GM18907 (cell line): ENCODE measurements around the gene CACNA2D3.

Source experiments
- ATAC-seq: cut with Tn5 transposase; IDR thresholded peaks from one replicate; pipeline ENCODE4 v1.9.1; 2021; ENCODE audit warnings: mild to moderate bottlenecking, moderate library complexity; ENCODE audit not compliant: unreplicated experiment

CACNA2D3 gene

GRCh38 chr3:54264050-54264449, 141.7 kb downstream of the CACNA2D3 start:
- no peak for ATAC-seq

DNA sequence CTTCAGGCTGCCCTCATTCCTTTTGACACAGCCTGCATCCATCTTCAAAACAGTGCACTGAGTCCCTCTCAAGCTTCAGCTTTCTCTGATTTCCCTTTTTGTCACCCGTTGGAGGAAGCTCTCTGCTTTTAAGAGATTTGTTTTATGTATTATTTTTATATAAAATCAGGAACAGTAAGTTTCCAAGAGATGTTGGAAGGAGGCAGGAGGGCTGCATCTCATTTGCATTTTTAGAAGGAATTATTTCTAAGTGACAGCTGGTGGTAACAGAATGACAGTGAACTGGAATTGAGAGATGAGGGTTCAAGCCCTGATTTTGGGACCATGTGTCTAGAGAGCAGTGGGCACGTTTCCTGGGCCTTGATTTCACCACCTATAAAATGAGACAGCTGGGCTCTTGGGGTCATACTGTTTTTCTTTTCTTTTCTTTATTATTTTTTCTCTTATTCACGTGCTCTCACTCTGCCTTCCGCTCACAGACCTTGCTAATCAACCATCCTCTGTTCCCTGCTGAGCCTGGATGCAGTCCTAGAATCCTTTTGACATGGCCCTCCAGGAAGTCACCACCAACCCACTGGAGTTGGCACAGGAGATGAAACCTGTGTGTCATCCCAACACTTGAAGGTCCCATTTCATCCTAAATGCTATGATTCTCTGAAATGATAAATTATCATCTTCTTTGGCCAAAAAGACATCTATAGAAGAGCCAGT, 148.6 kb downstream of the CACNA2D3 start:
- ATAC-seq: no peak

- ATAC-seq: no peak
These were observed 151.4 kb downstream of the CACNA2D3 start for GRCh38 chr3:54273791-54274190.

GRCh38 chr3:54274607-54275006, 152.3 kb downstream of the CACNA2D3 start:
- ATAC-seq: no peak

DNA sequence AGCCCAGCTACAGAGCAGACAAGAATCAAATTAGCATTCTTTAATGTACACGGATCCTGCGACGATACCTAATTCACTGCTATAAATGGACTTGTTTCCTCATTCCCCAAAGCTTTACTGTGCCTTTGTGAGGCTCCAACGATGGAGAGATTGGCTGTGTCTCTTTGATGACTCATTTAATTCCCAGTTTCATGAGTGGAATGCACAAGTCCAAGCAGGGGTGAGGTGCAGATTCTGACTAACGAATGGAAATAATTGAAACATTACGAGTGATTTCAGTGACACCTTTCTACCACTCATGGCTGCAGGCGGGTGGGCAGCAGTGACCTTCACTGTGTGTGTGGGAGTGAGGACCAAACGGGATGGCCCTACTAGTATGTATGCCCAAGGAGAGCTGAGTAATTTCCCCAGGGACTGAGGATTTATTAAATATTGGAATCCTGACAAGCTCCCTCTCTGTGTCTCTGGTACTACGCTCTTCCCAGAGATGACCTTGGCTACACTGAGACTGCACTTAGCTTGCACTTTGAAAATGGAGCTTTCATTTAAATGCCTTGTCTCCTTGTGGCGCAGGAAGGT, 156.7 kb downstream of the CACNA2D3 start:
- ATAC-seq: no peak

DNA sequence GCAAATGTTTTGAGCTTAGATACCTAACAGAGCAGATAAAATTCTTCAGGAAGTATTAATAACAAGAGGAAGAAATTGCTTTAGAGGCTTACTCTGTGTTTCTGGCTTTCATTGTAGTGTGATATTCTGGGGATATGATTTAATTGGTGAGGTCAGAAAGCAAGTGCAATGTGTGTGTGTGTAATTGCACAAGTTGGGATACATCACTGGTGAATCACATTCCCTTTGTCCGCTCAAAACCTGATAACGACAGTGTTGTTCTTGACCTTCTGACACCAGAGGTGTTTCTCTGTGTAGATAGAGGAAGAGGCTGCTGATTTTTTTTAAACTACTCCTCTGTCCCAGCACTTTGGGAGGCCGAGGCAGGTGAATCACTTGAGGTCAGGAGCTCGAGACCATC, 161.1 kb downstream of the CACNA2D3 start:
- no peak for ATAC-seq

GRCh38 chr3:54294214-54294613, 171.9 kb downstream of the CACNA2D3 start:
- no peak for ATAC-seq

GRCh38 chr3:54296531-54296930, 174.2 kb downstream of the CACNA2D3 start:
- ATAC-seq: no peak

- ATAC-seq: no peak
These were observed 177.0 kb downstream of the CACNA2D3 start for GRCh38 chr3:54299169-54299935.

DNA sequence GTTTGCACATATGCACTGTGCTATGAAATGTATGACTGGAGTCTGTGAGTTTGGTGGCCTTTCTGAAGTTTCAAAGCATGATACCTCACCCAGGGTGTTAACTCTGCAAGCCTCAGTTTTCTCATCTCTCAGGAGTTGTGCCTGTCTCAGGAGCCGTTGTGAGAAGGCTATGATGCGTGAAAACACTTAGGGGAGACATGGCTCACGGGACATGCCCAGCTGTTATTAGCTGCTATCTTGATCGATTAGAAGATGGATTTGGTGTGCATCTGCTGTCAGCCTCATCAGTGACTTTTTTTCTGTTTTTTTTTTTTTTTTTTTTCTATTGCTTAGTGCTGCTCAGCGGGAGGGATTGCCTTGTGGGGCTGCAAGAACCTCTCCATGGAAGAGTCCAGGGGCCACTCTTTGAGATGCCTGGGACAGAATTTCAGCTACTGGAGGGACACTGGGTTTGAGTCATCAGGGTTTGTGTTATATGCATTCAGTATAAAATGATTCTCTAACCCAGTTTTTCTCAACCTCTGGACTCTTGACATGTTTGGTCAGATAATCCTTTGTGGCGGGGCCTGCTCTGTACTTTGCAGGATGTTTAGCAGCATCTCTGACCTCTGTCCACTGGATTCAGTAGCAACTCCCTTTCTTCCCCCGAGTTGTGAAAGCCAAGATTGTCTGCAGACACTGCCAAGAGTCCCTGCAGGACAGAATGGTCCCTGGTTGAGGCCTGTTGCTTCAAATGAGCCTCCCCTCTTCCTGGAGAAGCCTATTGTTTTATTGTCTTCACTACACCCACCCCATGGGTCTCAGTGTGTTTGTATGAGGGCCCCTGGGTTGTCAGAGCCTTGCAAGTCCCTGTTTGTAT, 181.4 kb downstream of the CACNA2D3 start:
- ATAC-seq: no peak

DNA sequence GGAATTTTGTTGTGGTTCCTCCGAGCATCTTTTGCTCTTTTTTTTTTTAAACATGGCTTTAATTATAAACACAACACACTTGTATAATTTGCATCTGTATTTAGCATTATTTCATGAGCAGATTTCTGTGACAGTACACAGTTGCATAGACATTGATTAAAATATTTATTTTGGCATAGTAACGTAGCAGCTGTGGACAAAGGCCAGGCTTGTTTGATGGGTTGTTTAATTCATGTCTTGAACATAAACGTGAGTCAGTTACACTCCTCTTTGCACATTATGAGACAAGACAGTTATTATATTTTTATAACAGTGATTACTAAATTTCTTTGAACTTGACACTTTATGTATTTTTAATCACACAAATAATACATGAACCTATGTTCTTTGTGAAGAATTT, 182.5 kb downstream of the CACNA2D3 start:
- ATAC-seq: no peak

GRCh38 chr3:54305409-54306099, 183.2 kb downstream of the CACNA2D3 start:
- no peak for ATAC-seq

- no peak for ATAC-seq
These were observed 185.3 kb downstream of the CACNA2D3 start for GRCh38 chr3:54307566-54308180.

DNA sequence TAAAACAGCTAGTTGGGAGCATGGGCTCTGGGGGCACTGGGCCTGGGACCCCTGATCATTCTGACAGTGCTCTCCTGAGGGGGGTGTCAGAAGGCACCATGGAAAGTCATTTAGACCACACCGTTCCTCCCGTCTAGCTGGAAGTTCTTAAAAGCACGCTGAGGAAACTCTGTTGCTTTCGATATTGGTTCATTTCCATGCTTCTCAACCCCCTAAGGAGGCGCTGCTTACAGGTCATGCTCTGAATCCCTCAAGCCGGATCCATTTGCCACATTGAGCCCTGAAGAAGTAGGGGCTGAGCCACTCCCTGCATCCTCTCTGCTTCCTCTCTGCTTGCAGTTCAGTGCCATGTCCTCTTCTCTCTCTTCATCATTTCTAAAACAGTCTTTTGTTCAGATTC, 187.2 kb downstream of the CACNA2D3 start:
- no peak for ATAC-seq

DNA sequence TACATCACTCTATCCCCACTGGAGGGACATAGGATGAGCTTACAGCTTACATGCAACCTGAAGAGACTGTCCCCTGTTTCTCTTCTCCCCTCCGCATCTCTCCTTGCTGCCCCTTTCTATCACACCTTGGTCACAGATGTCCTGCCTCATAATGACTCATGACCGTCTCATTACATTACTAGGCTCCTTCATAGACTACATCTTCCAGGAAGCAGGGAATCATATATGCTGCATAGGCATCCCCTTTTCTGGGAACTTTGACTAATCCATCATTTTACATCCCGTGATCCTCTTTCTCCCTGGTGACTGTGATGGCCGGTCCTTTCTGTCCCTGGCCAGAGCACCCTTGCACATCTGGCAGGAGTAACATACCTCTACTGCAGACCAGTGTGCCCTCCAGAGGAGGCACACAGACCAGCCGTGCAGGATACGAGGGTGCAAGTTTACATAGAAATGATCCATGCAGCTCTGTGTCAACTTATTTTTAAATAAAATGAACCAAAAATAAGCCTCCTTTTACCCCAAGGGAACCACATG, 188.9 kb downstream of the CACNA2D3 start:
- ATAC-seq: no peak

DNA sequence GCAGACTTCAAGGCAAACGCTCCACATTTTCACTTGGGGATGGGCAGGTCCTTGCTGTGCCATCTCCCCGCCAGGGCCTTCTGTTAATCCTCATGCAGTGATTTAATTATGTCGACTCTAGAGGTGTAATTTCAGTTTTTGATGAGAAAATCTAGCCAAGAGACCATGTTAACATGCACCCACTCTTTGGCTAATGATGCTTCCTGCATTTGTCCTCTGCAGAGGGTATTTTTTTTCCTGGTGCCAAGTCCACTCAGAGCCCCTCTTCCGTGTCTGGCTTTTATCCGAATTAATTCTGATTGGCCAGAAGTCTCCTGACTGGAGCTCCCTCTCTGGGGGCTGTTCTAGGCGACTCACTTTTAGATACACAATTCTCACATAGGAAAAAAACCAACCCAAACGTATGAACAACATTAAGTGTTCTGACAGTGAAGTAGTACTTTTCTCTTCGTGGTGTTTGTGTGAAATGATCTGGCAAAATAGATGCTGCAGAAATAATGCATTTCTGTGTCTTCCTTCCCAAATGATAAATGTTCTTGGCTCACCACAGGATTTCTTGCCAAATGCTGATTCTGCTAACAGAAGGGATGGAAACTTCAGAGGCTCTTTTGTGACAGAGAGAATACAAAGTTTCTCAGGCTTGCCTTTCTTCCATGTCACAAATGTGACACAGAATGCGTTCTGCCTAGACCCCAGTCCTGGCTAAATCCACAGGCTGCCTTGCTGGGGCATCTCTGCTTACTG, 190.0 kb downstream of the CACNA2D3 start:
- ATAC-seq: no peak

- no peak for ATAC-seq
These were observed 191.1 kb downstream of the CACNA2D3 start for GRCh38 chr3:54313418-54313817.

GRCh38 chr3:54321520-54321919, 199.2 kb downstream of the CACNA2D3 start:
- no peak for ATAC-seq

GRCh38 chr3:54322354-54322753, 200.0 kb downstream of the CACNA2D3 start:
- no peak for ATAC-seq
